Immature natural killer cell (primary cell): ENCODE results near the gene MAPT. TPM values are rescaled to one million over a fixed set of nuclear protein-coding genes. Genes with fewer than 3 reads are reported as not detected.
"Not testable (repeated sequence)": the region's sequence is repeated elsewhere in the genome, so short reads cannot be mapped to it uniquely, and the experiment has no call there.

Source experiments
- DNase-seq, 3 donors: peaks; one replicate each; pipeline ENCODE4 v3.0.0; 2022; ENCODE audit warnings: mixed read lengths in 1 of 3
- H3K27ac Mint-ChIP-seq, 6 donors: one replicate each; pipeline ENCODE4 v1.8.0; 2020; ENCODE audit warnings: mixed read lengths in 6 of 6, mild to moderate bottlenecking in 5 of 6, inconsistent platforms in 4 of 6, moderate library complexity in 3 of 6
- H3K27me3 Mint-ChIP-seq, 3 donors: one replicate each; pipeline ENCODE4 v1.8.0; 2020 to 2021; ENCODE audit warnings: low read depth in 3 of 3, mild to moderate bottlenecking in 3 of 3, mixed read lengths in 3 of 3, moderate library complexity in 3 of 3, inconsistent platforms in 1 of 3
- H3K36me3 Mint-ChIP-seq, 3 donors: one replicate each; pipeline ENCODE4 v1.8.0; 2020; ENCODE audit warnings: mixed read lengths in 3 of 3, inconsistent platforms in 2 of 3, mild to moderate bottlenecking in 2 of 3
- H3K4me1 Mint-ChIP-seq, 2 donors: one replicate each; pipeline ENCODE4 v1.8.0; 2020; ENCODE audit warnings: inconsistent platforms in 2 of 2, mild to moderate bottlenecking in 2 of 2, mixed read lengths in 2 of 2, moderate library complexity in 1 of 2
- H3K4me3 Mint-ChIP-seq, 5 donors: one replicate each; pipeline ENCODE4 v1.8.0; 2020; ENCODE audit warnings: mild to moderate bottlenecking in 5 of 5, mixed read lengths in 5 of 5, inconsistent platforms in 3 of 5, moderate library complexity in 3 of 5
- H3K9me3 Mint-ChIP-seq, 6 donors: one replicate each; pipeline ENCODE4 v1.8.0; 2020; ENCODE audit warnings: mild to moderate bottlenecking in 6 of 6, mixed read lengths in 6 of 6, inconsistent platforms in 4 of 6, moderate library complexity in 3 of 6
- polyA plus RNA-seq, 3 donors: library from polyadenylated mRNA; unstranded; fragments of 300-500 nt; fragmentation: Illumina TruSeq; gene quantifications; one replicate each; pipeline ENCODE4 v1.2.3, GENCODE V29; 2021

Gene MAPT
- polyA plus RNA-seq, 3 donors from 2014 or later, result 0.40 TPM; not detected in 2

DNA sequence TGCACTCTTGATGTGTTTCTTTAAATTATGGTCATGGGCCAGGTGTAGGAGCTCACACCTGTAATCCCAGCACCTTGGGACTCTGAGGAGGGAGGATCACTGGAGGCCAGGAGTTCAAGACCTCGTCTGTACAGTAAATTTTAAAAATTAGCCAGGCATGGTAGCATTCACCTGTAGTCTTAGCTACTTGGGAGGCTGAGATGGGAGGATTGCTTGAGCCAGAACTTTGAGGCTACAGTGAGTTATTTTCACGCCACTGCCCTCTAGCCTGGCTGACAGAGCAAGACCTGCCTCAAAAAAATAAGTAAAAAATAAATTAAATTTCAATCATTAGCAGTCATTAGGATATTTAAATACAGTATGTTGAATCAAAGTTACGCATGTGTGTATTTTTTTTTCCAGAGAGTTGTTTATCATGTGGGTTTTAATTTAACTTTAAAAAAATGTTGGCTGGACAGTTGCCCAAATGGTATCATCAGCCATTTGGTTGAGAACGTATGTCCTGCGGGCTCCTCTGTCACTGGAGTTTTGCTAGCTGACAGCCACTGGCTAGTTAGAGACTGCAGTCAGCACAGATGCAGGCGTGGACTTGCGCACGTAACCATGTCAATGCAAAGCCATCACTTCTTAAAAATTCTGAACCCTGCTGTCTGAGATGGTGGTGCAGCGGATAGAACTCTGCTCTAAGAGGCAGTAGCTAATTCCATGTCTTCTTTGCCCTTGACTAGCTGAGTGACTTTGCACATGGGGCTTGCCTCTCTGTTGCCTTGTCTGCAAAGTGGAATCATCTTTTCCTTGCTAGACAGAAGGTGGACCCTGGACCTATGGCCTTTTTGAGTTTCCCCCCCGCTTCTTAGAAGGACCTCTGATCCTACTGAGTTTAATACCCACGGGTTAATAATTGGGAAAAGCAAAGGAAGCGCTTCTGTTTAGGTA, 40.0 kb downstream of the MAPT start:
- Mint-ChIP-seq H3K36me3 (no peaks in the 10 kb centered on the region), H3K4me3 (no peak overlapping the region), H3K9me3 (no peaks in the 10 kb centered on the region), H3K27ac (no peak overlapping the region), H3K4me1 (no peaks in the 10 kb centered on the region), H3K27me3 (peaks cover 2 to 15% (median 11%) of the 10 kb centered on the region in 3 donors)
- DNase-seq, result no peak

DNA sequence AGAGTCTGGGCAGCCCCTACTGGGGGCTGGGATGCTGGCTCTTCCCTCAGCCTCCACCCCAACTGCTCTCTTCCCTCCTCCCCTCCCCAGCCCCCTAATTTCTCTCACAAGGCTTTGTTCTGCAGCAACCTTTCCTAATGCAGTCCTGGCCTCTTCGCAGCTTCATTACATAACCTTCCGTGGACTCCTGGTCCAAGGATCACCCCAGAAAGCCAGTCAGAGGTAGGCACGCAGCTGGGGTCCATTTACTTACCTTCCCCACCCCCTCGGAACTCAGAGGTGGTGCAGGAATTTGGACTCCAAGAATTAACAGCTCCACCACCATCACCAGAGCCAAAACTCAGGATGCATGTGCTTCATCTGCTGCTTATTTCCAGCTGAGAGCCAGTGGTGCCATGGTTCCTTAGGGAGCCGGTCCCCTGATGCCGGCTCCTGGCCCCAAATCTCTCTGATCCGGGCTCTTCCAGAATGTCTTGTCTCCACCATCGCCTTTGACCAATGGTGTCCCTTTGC, 40.9 kb downstream of the MAPT start:
- Mint-ChIP-seq H3K36me3 (no peaks in the 10 kb centered on the region), H3K27ac (no peak overlapping the region), H3K4me3 (no peak overlapping the region), H3K9me3 (no peaks in the 10 kb centered on the region), H3K27me3 (peaks cover 5 to 11% (median 9%) of the 10 kb centered on the region in 3 donors), H3K4me1 (no peaks in the 10 kb centered on the region)
- DNase-seq, result no peak

DNA sequence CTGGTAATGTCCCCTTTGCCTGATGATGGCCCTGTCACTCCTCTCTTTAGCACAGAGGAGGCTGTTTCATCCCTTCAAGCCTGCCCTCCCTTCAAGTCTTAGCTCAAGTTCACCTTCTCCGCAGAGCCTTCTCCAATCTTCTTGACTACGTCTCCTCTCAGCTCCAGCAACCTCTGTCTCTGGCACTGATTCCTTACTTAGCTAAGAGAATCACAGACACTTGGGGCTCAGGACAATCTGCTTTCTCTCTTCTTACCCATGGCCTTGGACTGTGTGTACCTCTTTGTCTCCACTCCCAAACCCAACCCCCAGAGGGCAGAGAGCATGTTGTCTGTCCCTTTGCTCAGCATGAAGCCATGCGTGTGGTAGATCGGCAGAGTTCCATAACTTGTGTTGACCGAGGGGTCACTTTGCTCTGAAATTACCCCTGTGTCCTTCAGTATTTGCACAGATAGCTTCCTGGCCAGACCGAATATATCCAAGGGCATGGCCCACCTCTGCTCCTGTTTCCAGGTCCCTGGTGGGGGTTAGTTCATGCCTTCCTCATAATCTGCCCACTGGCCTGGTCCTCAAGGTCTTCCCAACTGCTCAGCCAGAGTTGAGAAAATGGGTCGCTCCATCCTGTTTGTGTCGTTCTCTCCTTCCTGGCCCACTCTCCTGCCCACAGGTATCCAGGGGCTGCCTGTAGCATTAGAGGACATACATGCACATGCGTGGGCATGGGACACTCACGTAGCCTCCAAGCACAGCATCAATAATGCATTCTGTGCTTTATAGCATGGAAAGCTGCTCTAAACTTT, 41.6 kb downstream of the MAPT start:
- Mint-ChIP-seq H3K27me3 (peaks cover 5 to 11% (median 8%) of the 10 kb centered on the region in 3 donors), H3K9me3 (no peaks in the 10 kb centered on the region), H3K4me1 (no peaks in the 10 kb centered on the region), H3K27ac (peak overlapping the region in 1 of 6 donors; percentile 32), H3K4me3 (no peak overlapping the region), H3K36me3 (no peaks in the 10 kb centered on the region)
- DNase-seq, result no peak

DNA sequence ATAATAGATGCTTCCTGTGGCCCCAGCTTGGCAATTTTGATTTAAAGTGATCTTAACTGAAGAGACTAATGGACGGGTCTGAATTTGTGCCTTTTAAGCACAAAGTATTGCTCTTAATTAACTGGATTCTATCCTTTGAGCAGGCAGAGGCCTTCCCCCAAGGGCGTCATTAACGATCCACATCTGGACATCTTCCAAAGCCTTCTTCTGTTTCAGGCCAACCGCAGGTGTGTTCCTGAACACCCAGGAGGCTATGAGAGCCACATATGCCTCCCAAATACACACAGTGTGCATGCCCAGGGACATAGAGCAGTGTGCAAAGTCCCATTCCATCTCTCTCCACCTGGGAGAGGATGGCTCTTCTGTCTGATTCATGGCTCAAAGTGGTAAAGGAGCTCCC, 42.3 kb downstream of the MAPT start:
- Mint-ChIP-seq H3K36me3 (no peaks in the 10 kb centered on the region), H3K4me3 (no peak overlapping the region), H3K9me3 (no peaks in the 10 kb centered on the region), H3K27ac (no peak overlapping the region), H3K4me1 (no peaks in the 10 kb centered on the region), H3K27me3 (peaks cover 5 to 11% (median 8%) of the 10 kb centered on the region in 3 donors)
- no peak for DNase-seq

DNA sequence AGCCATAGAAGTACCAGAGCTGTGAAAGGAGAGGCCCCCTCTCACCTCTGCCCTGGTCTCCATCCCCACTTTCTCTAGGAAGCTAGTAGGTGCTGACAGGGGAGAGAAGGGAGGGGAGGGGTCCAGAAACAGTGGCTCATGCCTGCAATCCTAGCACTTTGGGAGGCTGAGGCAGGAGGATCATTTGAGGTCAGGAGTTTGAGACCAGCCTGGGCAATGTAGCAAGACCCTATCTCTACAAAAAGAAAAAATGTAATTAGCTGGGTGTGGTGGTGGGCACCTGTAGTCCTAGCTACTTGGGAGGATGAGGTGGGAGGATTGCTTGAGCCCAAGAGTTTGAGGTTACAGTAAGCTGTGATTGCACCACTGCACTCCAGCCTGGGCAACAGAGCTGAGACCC, 42.8 kb downstream of the MAPT start:
- not testable (repeated sequence) for H3K27ac Mint-ChIP-seq, H3K4me1 Mint-ChIP-seq, H3K36me3 Mint-ChIP-seq, H3K4me3 Mint-ChIP-seq, DNase-seq, H3K9me3 Mint-ChIP-seq
- peaks cover 6 to 11% (median 8%) of the 10 kb centered on the region in 3 donors for H3K27me3 Mint-ChIP-seq

DNA sequence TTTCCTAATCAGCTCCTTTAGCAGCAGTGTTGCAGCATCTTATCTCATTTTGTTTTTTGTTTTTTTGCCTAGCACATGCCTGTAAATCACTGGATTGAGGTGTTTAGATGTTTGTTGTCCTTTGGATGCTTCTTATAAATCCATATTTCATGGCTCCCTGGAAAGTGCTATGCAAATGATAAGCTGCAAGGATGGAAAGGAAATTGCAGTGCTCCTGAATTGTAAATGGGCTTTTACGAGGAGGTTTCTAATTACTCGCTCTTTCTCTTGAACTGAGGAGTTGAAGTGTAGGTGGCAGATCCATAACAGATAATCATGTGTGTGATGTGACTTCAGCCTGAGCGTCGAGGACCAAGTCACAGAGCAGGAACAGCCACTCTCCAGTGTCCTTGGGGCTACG, 45.0 kb downstream of the MAPT start:
- Mint-ChIP-seq H3K36me3 (no peaks in the 10 kb centered on the region), H3K27me3 (peaks cover 8 to 11% (median 10%) of the 10 kb centered on the region in 3 donors), H3K4me3 (no peak overlapping the region), H3K27ac (no peak overlapping the region), H3K9me3 (no peaks in the 10 kb centered on the region), H3K4me1 (no peaks in the 10 kb centered on the region)
- DNase-seq, result no peak

DNA sequence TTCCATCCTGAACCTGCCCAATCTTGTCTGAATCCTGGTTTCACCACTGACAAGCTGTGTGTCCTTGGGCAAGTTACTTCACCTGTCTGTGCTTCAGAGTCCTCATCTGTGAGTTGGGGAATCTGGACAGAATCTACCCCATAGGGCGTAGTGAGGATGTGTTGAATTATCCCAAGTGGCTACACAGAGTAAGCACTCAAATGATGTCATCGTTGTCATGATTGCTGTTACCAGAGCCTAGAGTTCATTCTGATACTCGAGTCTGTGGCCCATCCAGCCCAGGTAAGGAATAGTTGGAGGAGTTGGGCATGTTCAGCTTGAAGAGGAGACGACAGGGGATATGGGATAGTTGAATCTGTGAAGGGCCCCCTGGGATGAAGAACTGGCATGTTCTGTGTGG, 45.9 kb downstream of the MAPT start:
- H3K9me3 Mint-ChIP-seq, result no peaks in the 10 kb centered on the region
- H3K27me3 Mint-ChIP-seq, result peaks cover 8 to 11% (median 10%) of the 10 kb centered on the region in 3 donors
- H3K4me3 Mint-ChIP-seq, result no peak overlapping the region
- no peak for DNase-seq
- H3K36me3 Mint-ChIP-seq, result no peaks in the 10 kb centered on the region
- H3K27ac Mint-ChIP-seq, result no peak overlapping the region
- H3K4me1 Mint-ChIP-seq, result no peaks in the 10 kb centered on the region

DNA sequence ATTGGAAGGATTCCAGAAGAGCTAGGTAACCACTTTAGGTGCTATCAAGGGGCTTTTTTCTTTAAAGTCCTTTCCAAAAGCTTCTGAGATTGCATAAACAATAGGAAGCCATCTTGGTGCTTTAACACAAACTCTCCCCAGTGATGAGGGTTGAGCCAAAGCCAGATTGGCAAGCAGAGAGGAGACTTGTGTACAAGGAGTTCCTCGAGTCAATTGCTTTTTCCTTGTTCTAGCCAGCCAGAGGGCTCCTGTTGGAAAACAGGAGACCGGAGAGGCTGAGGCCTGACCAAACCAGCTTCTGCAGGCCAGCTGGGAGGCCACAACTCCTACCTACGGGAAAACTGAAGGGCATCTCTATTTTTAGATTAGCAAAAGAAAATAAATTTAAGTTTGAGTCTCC, 46.5 kb downstream of the MAPT start:
- H3K9me3 Mint-ChIP-seq, result no peaks in the 10 kb centered on the region
- no peak overlapping the region for H3K27ac Mint-ChIP-seq
- peaks cover 8 to 10% (median 9%) of the 10 kb centered on the region in 3 donors for H3K27me3 Mint-ChIP-seq
- H3K4me1 Mint-ChIP-seq, result no peaks in the 10 kb centered on the region
- no peak overlapping the region for H3K4me3 Mint-ChIP-seq
- no peaks in the 10 kb centered on the region for H3K36me3 Mint-ChIP-seq
- no peak for DNase-seq

DNA sequence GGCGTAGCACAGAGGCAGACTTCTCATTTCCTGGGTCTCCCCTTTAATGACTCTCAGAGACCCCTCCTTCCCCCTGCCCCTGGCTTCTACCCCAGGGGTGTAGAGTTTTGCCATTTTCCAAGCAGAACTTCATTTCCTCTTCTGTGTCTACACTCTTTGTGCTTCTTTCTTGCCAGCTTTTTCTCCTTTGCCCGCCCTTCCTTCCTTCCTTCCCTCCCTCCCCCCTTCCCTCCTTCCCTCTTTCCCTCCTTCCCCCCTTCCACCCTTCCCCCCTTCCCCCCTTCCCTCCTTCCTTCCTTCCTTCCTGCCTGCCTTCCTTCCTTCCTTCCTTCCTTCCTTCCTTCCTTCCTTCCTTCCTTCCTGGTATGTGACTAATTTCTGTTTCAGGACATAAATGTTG, 47.0 kb downstream of the MAPT start:
- H3K36me3 Mint-ChIP-seq, result no peaks in the 10 kb centered on the region

DNA sequence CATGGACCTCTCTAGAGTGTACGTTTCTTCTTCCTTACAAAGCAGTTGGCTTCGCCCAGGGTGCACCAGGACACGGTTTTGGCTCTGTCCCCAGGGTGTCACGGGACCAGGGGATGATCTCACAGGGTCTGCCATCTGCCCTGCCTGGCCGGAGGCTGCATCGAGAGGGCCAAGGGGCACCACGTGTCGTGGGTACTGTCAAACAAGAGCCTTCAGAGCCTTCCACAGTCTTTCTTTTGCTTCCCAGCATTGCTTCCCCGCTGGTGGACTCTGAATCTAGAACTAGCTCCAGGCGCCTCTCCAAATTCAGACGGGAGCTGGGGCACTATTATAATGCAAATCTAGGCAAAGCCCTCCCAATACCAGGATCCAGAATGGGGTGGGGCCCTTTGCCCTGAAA, 47.9 kb downstream of the MAPT start:
- H3K4me3 Mint-ChIP-seq, result no peak overlapping the region
- H3K27me3 Mint-ChIP-seq, result peaks cover 0 to 6% (median 5%) of the 10 kb centered on the region in 3 donors
- DNase-seq, result no peak
- H3K9me3 Mint-ChIP-seq, result no peaks in the 10 kb centered on the region
- H3K36me3 Mint-ChIP-seq, result no peaks in the 10 kb centered on the region
- H3K4me1 Mint-ChIP-seq, result no peaks in the 10 kb centered on the region
- H3K27ac Mint-ChIP-seq, result peak overlapping the region in 1 of 6 donors; percentile 19

More for the DNA sequence above, 47.0 kb downstream of the MAPT start:
- H3K27ac Mint-ChIP-seq, result no peak overlapping the region
- DNase-seq, result no peak
- H3K27me3 Mint-ChIP-seq, result peaks cover 6 to 8% (median 8%) of the 10 kb centered on the region in 3 donors
- H3K4me3 Mint-ChIP-seq, result no peak overlapping the region
- H3K9me3 Mint-ChIP-seq, result no peaks in the 10 kb centered on the region
- H3K4me1 Mint-ChIP-seq, result no peaks in the 10 kb centered on the region

DNA sequence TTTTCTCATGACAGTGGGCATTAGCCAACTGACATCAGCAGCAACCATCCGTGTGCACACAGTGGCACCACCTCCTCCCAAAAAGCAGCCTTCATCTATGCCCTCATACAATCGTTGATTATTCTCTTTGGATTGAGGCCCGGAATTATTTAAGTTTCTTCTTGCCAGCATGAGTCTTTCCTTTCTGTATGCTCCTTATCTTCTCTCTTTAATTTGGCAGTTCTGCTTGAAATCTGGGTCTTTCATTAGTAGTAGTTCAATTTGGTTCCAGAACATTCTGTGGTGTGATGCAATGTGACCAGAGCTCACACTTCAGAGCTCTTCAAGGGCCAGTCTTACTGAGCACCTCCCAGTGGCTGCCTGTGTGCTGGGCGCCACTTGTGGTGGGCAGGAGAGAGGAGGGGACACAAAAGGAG, 52.5 kb downstream of the MAPT start:
- no peak for DNase-seq
- Mint-ChIP-seq H3K36me3 (no peaks in the 10 kb centered on the region), H3K27me3 (peaks cover 1 to 13% (median 4%) of the 10 kb centered on the region in 3 donors), H3K4me1 (peaks cover 3 to 10% of the 10 kb centered on the region in 2 donors), H3K9me3 (no peaks in the 10 kb centered on the region), H3K4me3 (no peak overlapping the region), H3K27ac (no peak overlapping the region)

DNA sequence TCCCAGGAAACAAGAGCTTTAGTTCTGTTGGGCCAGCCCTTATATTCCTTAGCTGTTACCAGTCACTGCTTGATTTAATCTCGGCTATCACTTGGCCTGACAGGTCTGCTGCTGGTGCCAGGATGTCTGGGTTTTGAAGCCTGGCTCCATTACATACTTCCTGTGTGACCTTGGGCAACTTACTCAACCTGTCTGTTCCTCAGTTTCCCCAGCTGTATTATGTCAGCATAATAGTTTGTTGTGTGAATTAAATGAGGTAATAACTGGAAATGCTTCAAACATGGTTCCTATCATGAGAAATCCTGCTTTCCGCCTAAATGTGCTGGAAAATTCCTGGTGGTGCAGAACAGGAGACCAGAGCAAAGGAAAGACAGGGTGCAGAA, 54.1 kb downstream of the MAPT start:
- Mint-ChIP-seq H3K36me3 (no peaks in the 10 kb centered on the region), H3K27ac (no peak overlapping the region), H3K4me1 (peaks cover 3 to 10% of the 10 kb centered on the region in 2 donors), H3K9me3 (no peaks in the 10 kb centered on the region), H3K4me3 (peak overlapping the region in 1 of 5 donors; percentile 12), H3K27me3 (peaks cover 0 to 10% (median 3%) of the 10 kb centered on the region in 3 donors)
- no peak for DNase-seq

DNA sequence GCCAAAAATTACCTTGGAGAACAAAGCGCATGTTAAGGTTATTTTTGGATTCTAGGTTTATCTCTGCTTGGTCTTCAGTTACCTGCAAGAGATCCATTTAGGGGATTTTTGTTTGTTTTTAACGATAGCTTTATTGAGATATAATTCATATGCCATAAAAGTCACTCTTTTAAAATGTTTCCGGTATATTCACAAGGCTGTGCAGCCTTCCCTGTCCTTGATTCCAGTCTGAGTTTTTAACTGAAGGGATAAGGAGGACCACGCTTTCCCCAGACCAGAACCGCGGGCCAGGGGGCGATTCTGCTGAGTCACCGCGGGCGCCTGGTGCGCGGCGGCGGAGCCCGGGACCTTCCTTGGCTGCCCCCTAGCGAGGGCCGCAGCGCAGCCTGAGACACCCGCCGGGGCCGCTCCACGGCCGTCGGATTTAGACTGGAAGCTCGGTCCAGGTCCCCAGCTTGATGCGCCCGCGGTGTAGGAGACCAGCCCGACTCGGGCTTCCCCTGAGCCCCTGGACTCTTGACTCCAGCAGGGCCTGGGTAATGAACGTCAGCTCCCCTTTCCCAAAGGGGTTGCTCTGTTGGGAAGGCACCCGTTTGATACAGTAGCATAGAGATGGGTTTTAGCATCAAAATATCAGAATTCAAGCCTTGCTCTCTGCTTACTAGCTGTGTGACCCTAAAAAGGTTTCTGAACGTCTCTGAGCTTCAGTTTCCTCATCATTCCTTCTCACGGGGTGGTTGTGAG, 54.7 kb downstream of the MAPT start:
- DNase-seq, result peak; percentile 24 to 41 (median 34)
- no peaks in the 10 kb centered on the region for H3K36me3 Mint-ChIP-seq
- peaks cover 3 to 10% of the 10 kb centered on the region in 2 donors for H3K4me1 Mint-ChIP-seq
- no peaks in the 10 kb centered on the region for H3K9me3 Mint-ChIP-seq
- no peak overlapping the region for H3K27ac Mint-ChIP-seq
- peaks cover 0 to 10% (median 3%) of the 10 kb centered on the region in 3 donors for H3K27me3 Mint-ChIP-seq
- peak overlapping the region in 4 of 5 donors; percentile 12 to 72 (median 54) for H3K4me3 Mint-ChIP-seq
